Activated T-cell treated with anti-CD3 and anti-CD28 coated beads for 24 hours (primary cell): ENCODE data around the gene GPR153.
A peak's percentile ranks its signal among the peaks of the same experiment; 100 is the strongest.
"Not testable (repeated sequence)": the region's sequence is repeated elsewhere in the genome, so short reads cannot be mapped to it uniquely, and the experiment has no call there.

ENCODE experiments used
- DNase-seq: peaks from one replicate; pipeline ENCODE4 v3.0.0-alpha.2; 2020; ENCODE audit warnings: low read depth

Gene GPR153

GRCh38 chr1:6260961-6261614, at the start of gene GPR153:
Gene GPR153 (minus strand): TSS chr1:6261098. CDS start chr1:6254905, 6,193 bp downstream.
- DNase-seq: peak; percentile 52

- DNase-seq: no peak
Measured at GRCh38 chr1:6310116-6310848, 49.4 kb upstream of the GPR153 start.

GRCh38 chr1:6309564-6309963, 48.7 kb upstream of the GPR153 start:
- DNase-seq: no peak

GRCh38 chr1:6308449-6308848, 47.6 kb upstream of the GPR153 start:
- no peak for DNase-seq

- not testable (repeated sequence) for DNase-seq
Measured at GRCh38 chr1:6307682-6308081, 46.8 kb upstream of the GPR153 start.

GRCh38 chr1:6307099-6307498, 46.2 kb upstream of the GPR153 start:
- no peak for DNase-seq

- no peak for DNase-seq
Measured at GRCh38 chr1:6303397-6304012, 42.6 kb upstream of the GPR153 start.

- no peak for DNase-seq
Measured at GRCh38 chr1:6302568-6302967, 41.7 kb upstream of the GPR153 start.

GRCh38 chr1:6301526-6301925, 40.6 kb upstream of the GPR153 start:
- no peak for DNase-seq

GRCh38 chr1:6300342-6301048, 39.6 kb upstream of the GPR153 start:
- DNase-seq: no peak

GRCh38 chr1:6299557-6300165, 38.8 kb upstream of the GPR153 start:
- no peak for DNase-seq

- DNase-seq: no peak
Measured at GRCh38 chr1:6298940-6299465, 38.1 kb upstream of the GPR153 start.

- DNase-seq: no peak
Measured at GRCh38 chr1:6298530-6298929, 37.6 kb upstream of the GPR153 start.

- no peak for DNase-seq
Measured at GRCh38 chr1:6295910-6296309, 35.0 kb upstream of the GPR153 start.

- no peak for DNase-seq
Measured at GRCh38 chr1:6294890-6295556, 34.1 kb upstream of the GPR153 start.

- DNase-seq: no peak
Measured at GRCh38 chr1:6294080-6294889, 33.4 kb upstream of the GPR153 start.

GRCh38 chr1:6292102-6292501, 31.2 kb upstream of the GPR153 start:
- DNase-seq: no peak

- no peak for DNase-seq
Measured at GRCh38 chr1:6288665-6289064, 27.8 kb upstream of the GPR153 start.

- DNase-seq: no peak
Measured at GRCh38 chr1:6288026-6288425, 27.1 kb upstream of the GPR153 start.

- DNase-seq: no peak
Measured at GRCh38 chr1:6287431-6287886, 26.6 kb upstream of the GPR153 start.
